Fibroblast of lung (primary cell): ENCODE measurements around the gene GRID2IP.

Experiments
- EZH2 ChIP-seq: IDR thresholded peaks from 2 replicates; pipeline ENCODE4 v1.5.1; 2012; ENCODE audit warnings: low read length, control low read depth, mild to moderate bottlenecking; ENCODE audit errors: missing control alignments
- TF ChIP-seq, protein P1 (sequence below), 2 donors: IDR thresholded peaks in 1 of 2; conservative IDR thresholded peaks in 1 of 2; 1 replicate in 1 of 2; 2 replicates in 1 of 2; pipeline ENCODE4 v1.5.1; 2011 to 2012; ENCODE audit warnings: low read length in 2 of 2, control low read depth in 1 of 2, inconsistent platforms in 1 of 2, low read depth in 1 of 2, mild to moderate bottlenecking in 1 of 2

DNA sequence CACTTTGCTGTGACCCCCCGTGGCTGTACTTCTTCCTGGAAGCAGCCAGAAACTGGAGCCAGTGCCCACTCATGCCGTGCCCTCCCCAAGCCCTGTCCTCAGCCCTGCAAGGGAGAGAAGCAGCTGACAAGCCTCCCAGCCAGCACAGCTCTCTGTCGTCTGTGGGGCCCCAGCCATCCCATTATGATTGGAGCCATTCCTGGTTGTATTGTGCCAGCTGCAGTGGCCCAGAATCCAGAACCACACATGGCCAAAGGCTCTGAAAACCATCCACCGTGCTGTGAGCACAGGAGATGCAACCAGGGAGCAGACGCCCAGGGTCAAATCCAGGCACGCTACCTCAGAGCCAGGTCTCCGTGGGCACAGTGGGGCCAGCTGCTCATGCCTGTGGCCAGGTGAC is 18.7 kb downstream of the GRID2IP start:
- TF ChIP-seq, protein P1, sequence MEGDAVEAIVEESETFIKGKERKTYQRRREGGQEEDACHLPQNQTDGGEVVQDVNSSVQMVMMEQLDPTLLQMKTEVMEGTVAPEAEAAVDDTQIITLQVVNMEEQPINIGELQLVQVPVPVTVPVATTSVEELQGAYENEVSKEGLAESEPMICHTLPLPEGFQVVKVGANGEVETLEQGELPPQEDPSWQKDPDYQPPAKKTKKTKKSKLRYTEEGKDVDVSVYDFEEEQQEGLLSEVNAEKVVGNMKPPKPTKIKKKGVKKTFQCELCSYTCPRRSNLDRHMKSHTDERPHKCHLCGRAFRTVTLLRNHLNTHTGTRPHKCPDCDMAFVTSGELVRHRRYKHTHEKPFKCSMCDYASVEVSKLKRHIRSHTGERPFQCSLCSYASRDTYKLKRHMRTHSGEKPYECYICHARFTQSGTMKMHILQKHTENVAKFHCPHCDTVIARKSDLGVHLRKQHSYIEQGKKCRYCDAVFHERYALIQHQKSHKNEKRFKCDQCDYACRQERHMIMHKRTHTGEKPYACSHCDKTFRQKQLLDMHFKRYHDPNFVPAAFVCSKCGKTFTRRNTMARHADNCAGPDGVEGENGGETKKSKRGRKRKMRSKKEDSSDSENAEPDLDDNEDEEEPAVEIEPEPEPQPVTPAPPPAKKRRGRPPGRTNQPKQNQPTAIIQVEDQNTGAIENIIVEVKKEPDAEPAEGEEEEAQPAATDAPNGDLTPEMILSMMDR (conservative IDR thresholded peaks at IDR 0.05 in 1 of 2, IDR thresholded peaks at IDR 0.05 in 1 of 2; ENCODE audit: low read depth in 1 of 2, low read length in 2 of 2): no peak
- TF ChIP-seq EZH2: no peak
